MM.1S (cell line): Measurements from ENCODE around the gene PTP4A2.

ENCODE experiments used
- CTCF ChIP-seq: fragments of 300-600 bp; sonication (generic); IDR thresholded peaks from 2 replicates; pipeline ENCODE4 v1.5.1; 2016; ENCODE audit warnings: antibody characterized with exemption, low read length, mixed read lengths
- EZH2 ChIP-seq: fragments of 300-600 bp; sonication (generic); optimal IDR thresholded peaks from 2 replicates; pipeline ENCODE3; 2017; ENCODE audit warnings: low read depth, mild to moderate bottlenecking, antibody characterized with exemption, low read length, mixed read lengths

- no peak for TF ChIP-seq EZH2
- TF ChIP-seq CTCF = no peak
Measured at GRCh38 chr1:31981972-31982371, 43.8 kb upstream of the PTP4A2 start.
